Fibroblast of lung (primary cell): ENCODE data around the gene NCOA1. TPM values are rescaled to one million over a fixed set of nuclear protein-coding genes. Genes with fewer than 3 reads are reported as not detected.

Experiments used
- DNase-seq, 2 donors: peaks; one replicate each; pipeline versions ENCODE4 v3.0.0 to v3.0.0-alpha.2; 2010; ENCODE audit warnings: low read depth in 2 of 2
- H2AFZ ChIP-seq: 2 replicates; pipeline ENCODE4 v1.5.1; 2012; ENCODE audit warnings: low read length, control low read depth, inconsistent platforms
- H3K27ac ChIP-seq: 2 replicates; pipeline ENCODE4 v1.5.1; 2011; ENCODE audit warnings: low read length, control low read depth; ENCODE audit not compliant: insufficient read depth
- H3K27me3 ChIP-seq: 2 replicates; pipeline ENCODE4 v1.5.1; 2011; ENCODE audit warnings: mild to moderate bottlenecking, low read length; ENCODE audit not compliant: control insufficient read depth, insufficient read depth
- H3K36me3 ChIP-seq: 2 replicates; pipeline ENCODE4 v1.5.1; 2011; ENCODE audit warnings: low read length; ENCODE audit not compliant: control insufficient read depth, insufficient read depth
- H3K4me1 ChIP-seq: 2 replicates; pipeline ENCODE4 v1.5.1; 2011; ENCODE audit warnings: low read length; ENCODE audit not compliant: control insufficient read depth, insufficient read depth; ENCODE audit errors: extremely low read depth
- H3K4me2 ChIP-seq: 2 replicates; pipeline ENCODE4 v1.5.1; 2011; ENCODE audit warnings: low read length, control low read depth; ENCODE audit not compliant: insufficient read depth; ENCODE audit errors: extremely low read depth
- H3K4me3 ChIP-seq, 4 experiments: fragments of 200-600 bp in 1 of 4; sonication (generic) in 1 of 4; replicated peaks in 1 of 4; 2 replicates each; pipeline ENCODE4 v1.5.1; 2011 to 2016; ENCODE audit warnings: low read length in 4 of 4, low read depth in 3 of 4, mild to moderate bottlenecking in 3 of 4, control low read depth in 2 of 4, inconsistent platforms in 1 of 4, mixed read lengths in 1 of 4; ENCODE audit not compliant: insufficient read depth in 1 of 4; ENCODE audit errors: control extremely low read depth in 1 of 4
- H3K79me2 ChIP-seq: 2 replicates; pipeline ENCODE4 v1.5.1; 2012; ENCODE audit warnings: mild to moderate bottlenecking, low read length, inconsistent platforms; ENCODE audit not compliant: control insufficient read depth, insufficient read depth
- H3K9ac ChIP-seq: 2 replicates; pipeline ENCODE4 v1.5.1; 2011; ENCODE audit warnings: mild to moderate bottlenecking, low read length, control low read depth; ENCODE audit not compliant: insufficient read depth
- H3K9me3 ChIP-seq: 2 replicates; pipeline ENCODE4 v1.5.1; 2012; ENCODE audit warnings: low read depth, low read length; ENCODE audit not compliant: control insufficient read depth, insufficient read depth
- H4K20me1 ChIP-seq: 2 replicates; pipeline ENCODE4 v1.5.1; 2011; ENCODE audit warnings: low read length; ENCODE audit not compliant: control insufficient read depth, insufficient read depth; ENCODE audit errors: extremely low read depth
- EZH2 ChIP-seq: IDR thresholded peaks from 2 replicates; pipeline ENCODE4 v1.5.1; 2012; ENCODE audit warnings: low read length, control low read depth, mild to moderate bottlenecking; ENCODE audit errors: missing control alignments
- polyA plus RNA-seq, 2 donors: library from polyadenylated mRNA; depleted of rRNA in 1 of 2; stranded (reverse) in 1 of 2; unstranded in 1 of 2; fragments of >200 nt; gene quantifications; 2 replicates each; pipeline ENCODE4 v1.2.1, GENCODE V29; 2011 to 2012; ENCODE audit warnings: missing spikeins in 1 of 2
- total RNA-seq: library from RNA; depleted of rRNA; stranded (reverse); fragments of >200 nt; gene quantifications from 2 replicates; pipeline ENCODE4 v1.2.1, GENCODE V29; 2014
- TF ChIP-seq, protein P1 (sequence below), 2 donors: IDR thresholded peaks in 1 of 2; conservative IDR thresholded peaks in 1 of 2; 1 replicate in 1 of 2; 2 replicates in 1 of 2; pipeline ENCODE4 v1.5.1; 2011 to 2012; ENCODE audit warnings: low read length in 2 of 2, control low read depth in 1 of 2, inconsistent platforms in 1 of 2, low read depth in 1 of 2, mild to moderate bottlenecking in 1 of 2

NCOA1 gene
- total and polyA plus RNA-seq, 2 donors (not counting 1 experiment from before 2014, with no cell fraction given) = 15.5 to 19.8 TPM

DNA sequence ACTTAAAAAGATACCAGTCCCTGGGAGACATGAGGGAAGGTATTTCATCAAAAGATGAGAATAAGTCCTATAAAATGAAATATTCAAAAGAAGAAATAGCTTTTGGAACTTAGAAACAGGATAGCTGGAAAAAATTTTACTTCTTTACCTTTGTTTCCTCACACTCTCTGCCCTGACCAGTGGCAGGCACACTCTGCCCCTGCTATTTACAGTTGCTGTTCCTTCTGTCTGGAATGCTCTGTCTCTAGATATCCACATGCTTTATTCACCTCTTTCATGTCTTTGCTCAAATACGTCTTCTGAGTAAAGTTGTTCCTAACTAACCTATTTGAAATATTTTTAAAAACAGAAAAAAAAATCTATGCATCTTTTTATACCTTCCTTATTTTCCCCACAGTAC lies 176.5 kb downstream of the NCOA1 start:
- Histone ChIP-seq H3K27me3 (no peaks in the 10 kb centered on the region), H3K36me3 (no peaks in the 10 kb centered on the region), H3K9me3 (no peaks in the 10 kb centered on the region), H3K4me1 (no peaks in the 10 kb centered on the region), H3K27ac (no peak overlapping the region), H3K79me2 (no peaks in the 10 kb centered on the region), H3K4me2 (no peak overlapping the region), H3K4me3 (no peak overlapping the region), H4K20me1 (no peaks in the 10 kb centered on the region), H2AFZ (no peak overlapping the region), H3K9ac (no peak overlapping the region)
- TF ChIP-seq, protein P1, sequence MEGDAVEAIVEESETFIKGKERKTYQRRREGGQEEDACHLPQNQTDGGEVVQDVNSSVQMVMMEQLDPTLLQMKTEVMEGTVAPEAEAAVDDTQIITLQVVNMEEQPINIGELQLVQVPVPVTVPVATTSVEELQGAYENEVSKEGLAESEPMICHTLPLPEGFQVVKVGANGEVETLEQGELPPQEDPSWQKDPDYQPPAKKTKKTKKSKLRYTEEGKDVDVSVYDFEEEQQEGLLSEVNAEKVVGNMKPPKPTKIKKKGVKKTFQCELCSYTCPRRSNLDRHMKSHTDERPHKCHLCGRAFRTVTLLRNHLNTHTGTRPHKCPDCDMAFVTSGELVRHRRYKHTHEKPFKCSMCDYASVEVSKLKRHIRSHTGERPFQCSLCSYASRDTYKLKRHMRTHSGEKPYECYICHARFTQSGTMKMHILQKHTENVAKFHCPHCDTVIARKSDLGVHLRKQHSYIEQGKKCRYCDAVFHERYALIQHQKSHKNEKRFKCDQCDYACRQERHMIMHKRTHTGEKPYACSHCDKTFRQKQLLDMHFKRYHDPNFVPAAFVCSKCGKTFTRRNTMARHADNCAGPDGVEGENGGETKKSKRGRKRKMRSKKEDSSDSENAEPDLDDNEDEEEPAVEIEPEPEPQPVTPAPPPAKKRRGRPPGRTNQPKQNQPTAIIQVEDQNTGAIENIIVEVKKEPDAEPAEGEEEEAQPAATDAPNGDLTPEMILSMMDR (conservative IDR thresholded peaks at IDR 0.05 in 1 of 2, IDR thresholded peaks at IDR 0.05 in 1 of 2; ENCODE audit: low read depth in 1 of 2, low read length in 2 of 2) = no peak
- TF ChIP-seq EZH2 = no peak
- no peak for DNase-seq

GRCh38 chr2:24671230-24671629 lies 180.2 kb downstream of the NCOA1 start:
- H3K9ac ChIP-seq = no peak overlapping the region
- H3K4me3 ChIP-seq = no peak overlapping the region
- no peak overlapping the region for H2AFZ ChIP-seq
- no peaks in the 10 kb centered on the region for H3K27me3 ChIP-seq
- H3K9me3 ChIP-seq = no peaks in the 10 kb centered on the region
- no peaks in the 10 kb centered on the region for H4K20me1 ChIP-seq
- TF ChIP-seq EZH2 = no peak
- TF ChIP-seq, protein P1 (conservative IDR thresholded peaks at IDR 0.05 in 1 of 2, IDR thresholded peaks at IDR 0.05 in 1 of 2; ENCODE audit: low read depth in 1 of 2, low read length in 2 of 2) = no peak
- H3K79me2 ChIP-seq = no peaks in the 10 kb centered on the region
- no peak overlapping the region for H3K27ac ChIP-seq
- DNase-seq = no peak
- H3K4me2 ChIP-seq = no peak overlapping the region
- H3K4me1 ChIP-seq = no peaks in the 10 kb centered on the region
- H3K36me3 ChIP-seq = no peaks in the 10 kb centered on the region

GRCh38 chr2:24672589-24672988 lies 181.5 kb downstream of the NCOA1 start:
- H3K36me3 ChIP-seq = no peaks in the 10 kb centered on the region
- no peaks in the 10 kb centered on the region for H3K79me2 ChIP-seq
- no peaks in the 10 kb centered on the region for H3K9me3 ChIP-seq
- no peak overlapping the region for H3K9ac ChIP-seq
- no peak overlapping the region for H3K4me2 ChIP-seq
- H3K27me3 ChIP-seq = no peaks in the 10 kb centered on the region
- DNase-seq = no peak
- no peaks in the 10 kb centered on the region for H3K4me1 ChIP-seq
- H3K4me3 ChIP-seq = no peak overlapping the region
- no peaks in the 10 kb centered on the region for H4K20me1 ChIP-seq
- TF ChIP-seq, protein P1 (conservative IDR thresholded peaks at IDR 0.05 in 1 of 2, IDR thresholded peaks at IDR 0.05 in 1 of 2; ENCODE audit: low read depth in 1 of 2, low read length in 2 of 2) = no peak
- no peak for TF ChIP-seq EZH2
- no peak overlapping the region for H2AFZ ChIP-seq
- no peak overlapping the region for H3K27ac ChIP-seq
